Keratinocyte (primary cell): ENCODE results near the gene ATP13A3. TPM values are rescaled to one million over a fixed set of nuclear protein-coding genes. Genes with fewer than 3 reads are reported as not detected.

Experiments
- DNase-seq: peaks from one replicate; pipeline ENCODE4 v3.0.0-alpha.2; 2011; ENCODE audit warnings: low read depth, missing footprints, low spot score
- FAIRE-seq: peaks from 2 replicates; lab custom pipeline; 2011; peaks lifted over from hg19 to GRCh38; lab: Jason Lieb, UNC
- H2AFZ ChIP-seq: 2 replicates; pipeline ENCODE4 v1.6.0; 2012; ENCODE audit warnings: low read length, control low read depth, inconsistent platforms; ENCODE audit not compliant: control insufficient read depth
- H3K27ac ChIP-seq: 2 replicates; pipeline ENCODE4 v1.5.1; 2011; ENCODE audit warnings: low read length; ENCODE audit not compliant: control insufficient read depth, insufficient read depth
- H3K27me3 ChIP-seq: 3 replicates; pipeline ENCODE4 v1.6.0; 2011; ENCODE audit warnings: low read length; ENCODE audit not compliant: control insufficient read depth, insufficient read depth; ENCODE audit errors: extremely low read depth
- H3K36me3 ChIP-seq, 2 experiments: 2 replicates in 1 of 2; 3 replicates in 1 of 2; pipeline ENCODE4 v1.5.1; 2011; ENCODE audit warnings: low read length in 2 of 2, mild to moderate bottlenecking in 1 of 2; ENCODE audit not compliant: control insufficient read depth in 2 of 2, insufficient read depth in 2 of 2; ENCODE audit errors: extremely low read depth in 1 of 2
- H3K4me1 ChIP-seq: 3 replicates; pipeline ENCODE4 v1.5.1; 2011; ENCODE audit warnings: low read length; ENCODE audit not compliant: control insufficient read depth, insufficient read depth; ENCODE audit errors: extremely low read depth
- H3K4me2 ChIP-seq: 3 replicates; pipeline ENCODE4 v1.6.0; 2011; ENCODE audit warnings: low read depth, low read length; ENCODE audit not compliant: control insufficient read depth, insufficient read depth; ENCODE audit errors: extremely low read depth
- H3K4me3 ChIP-seq, 3 experiments: fragments of 200-600 bp in 1 of 3; sonication (generic) in 1 of 3; 2 replicates in 2 of 3; 3 replicates in 1 of 3; pipeline ENCODE4 v1.5.1; 2011 to 2016; ENCODE audit warnings: low read length in 3 of 3, mild to moderate bottlenecking in 3 of 3, control low read depth in 2 of 3, inconsistent platforms in 1 of 3, low read depth in 1 of 3, mixed read lengths in 1 of 3, mixed run types in 1 of 3, moderate library complexity in 1 of 3; ENCODE audit not compliant: control insufficient read depth in 2 of 3, insufficient read depth in 2 of 3; ENCODE audit errors: extremely low read depth in 1 of 3
- H3K79me2 ChIP-seq: 2 replicates; pipeline ENCODE4 v1.6.0; 2012; ENCODE audit warnings: low read length; ENCODE audit not compliant: control insufficient read depth, insufficient read depth
- H3K9ac ChIP-seq: 3 replicates; pipeline ENCODE4 v1.6.0; 2011; ENCODE audit warnings: low read length; ENCODE audit not compliant: control insufficient read depth, insufficient read depth; ENCODE audit errors: extremely low read depth
- H3K9me1 ChIP-seq: 3 replicates; pipeline ENCODE4 v1.6.0; 2011; ENCODE audit warnings: low read length; ENCODE audit not compliant: control insufficient read depth, insufficient read depth; ENCODE audit errors: extremely low read depth
- H3K9me3 ChIP-seq: 2 replicates; pipeline ENCODE4 v1.5.1; 2012; ENCODE audit warnings: low read depth, low read length; ENCODE audit not compliant: control insufficient read depth
- H4K20me1 ChIP-seq: 3 replicates; pipeline ENCODE4 v1.6.0; 2011; ENCODE audit warnings: low read length; ENCODE audit not compliant: control insufficient read depth, insufficient read depth; ENCODE audit errors: extremely low read depth
- EZH2 ChIP-seq: IDR thresholded peaks from one replicate; pipeline ENCODE4 v1.6.1; 2012; ENCODE audit warnings: inconsistent platforms, mild to moderate bottlenecking, low read length, moderate library complexity
- dilution Hi-C: fragments of 300-500 bp; cut with MboI; formaldehyde crosslinking; loops from one replicate; pipeline ENCODE4 v1.7.0; 2020; ENCODE audit warnings: low sequenced_read_pairs; ENCODE audit not compliant: extremely low pct_ligation_motif_present
- polyA plus RNA-seq, 5 experiments: library from polyadenylated mRNA; depleted of rRNA in 3 of 5; stranded (reverse) in 3 of 5; stranded (forward) in 1 of 5; unstranded in 1 of 5; fragments of >200 nt; gene quantifications; 1 replicate in 1 of 5; 2 replicates in 3 of 5; 3 replicates in 1 of 5; pipeline versions ENCODE4 v1.2.1 to v1.2.3, GENCODE V29; 2011 to 2012; ENCODE audit warnings: missing spikeins in 2 of 5, low read depth in 1 of 5, low replicate concordance in 1 of 5
- TF ChIP-seq, protein P1 (sequence below), 3 experiments: IDR thresholded peaks in 1 of 3; conservative IDR thresholded peaks in 1 of 3; optimal IDR thresholded peaks in 1 of 3; 2 replicates in 2 of 3; 3 replicates in 1 of 3; pipeline versions ENCODE3 to v1.5.1; 2011; ENCODE audit warnings: low read length in 3 of 3, mild to moderate bottlenecking in 3 of 3, moderate library complexity in 2 of 3, control low read depth in 1 of 3, inconsistent platforms in 1 of 3; ENCODE audit not compliant: insufficient read depth in 2 of 3; ENCODE audit errors: extremely low read depth in 1 of 3

Gene ATP13A3
- polyA plus RNA-seq, 1 donor (not counting 4 experiments of a cell fraction or from before 2014, with no cell fraction given), result 103 TPM

GRCh38 chr3:194397757-194398312 lies 89.0 kb downstream of the ATP13A3 start:
- dilution Hi-C loops, result no loop called here
- Histone ChIP-seq H3K27ac (no peak overlapping the region), H2AFZ (no peak overlapping the region), H3K27me3 (peaks cover 24% of the 10 kb centered on the region), H3K4me3 (peak overlapping the region in 1 of 3 experiments; percentile 43), H3K79me2 (no peaks in the 10 kb centered on the region), H3K9ac (no peak overlapping the region), H3K9me3 (no peaks in the 10 kb centered on the region), H3K9me1 (no peaks in the 10 kb centered on the region), H3K4me2 (peak overlapping the region; percentile 65), H3K4me1 (peaks cover 13% of the 10 kb centered on the region), H3K36me3 (no peaks in the 10 kb centered on the region), H4K20me1 (no peaks in the 10 kb centered on the region)
- DNase-seq, result no peak
- FAIRE-seq, result no peak
- TF ChIP-seq, protein P1, sequence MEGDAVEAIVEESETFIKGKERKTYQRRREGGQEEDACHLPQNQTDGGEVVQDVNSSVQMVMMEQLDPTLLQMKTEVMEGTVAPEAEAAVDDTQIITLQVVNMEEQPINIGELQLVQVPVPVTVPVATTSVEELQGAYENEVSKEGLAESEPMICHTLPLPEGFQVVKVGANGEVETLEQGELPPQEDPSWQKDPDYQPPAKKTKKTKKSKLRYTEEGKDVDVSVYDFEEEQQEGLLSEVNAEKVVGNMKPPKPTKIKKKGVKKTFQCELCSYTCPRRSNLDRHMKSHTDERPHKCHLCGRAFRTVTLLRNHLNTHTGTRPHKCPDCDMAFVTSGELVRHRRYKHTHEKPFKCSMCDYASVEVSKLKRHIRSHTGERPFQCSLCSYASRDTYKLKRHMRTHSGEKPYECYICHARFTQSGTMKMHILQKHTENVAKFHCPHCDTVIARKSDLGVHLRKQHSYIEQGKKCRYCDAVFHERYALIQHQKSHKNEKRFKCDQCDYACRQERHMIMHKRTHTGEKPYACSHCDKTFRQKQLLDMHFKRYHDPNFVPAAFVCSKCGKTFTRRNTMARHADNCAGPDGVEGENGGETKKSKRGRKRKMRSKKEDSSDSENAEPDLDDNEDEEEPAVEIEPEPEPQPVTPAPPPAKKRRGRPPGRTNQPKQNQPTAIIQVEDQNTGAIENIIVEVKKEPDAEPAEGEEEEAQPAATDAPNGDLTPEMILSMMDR (optimal IDR thresholded peaks at IDR 0.05 in 1 of 3, IDR thresholded peaks at IDR 0.05 in 1 of 3, conservative IDR thresholded peaks at IDR 0.05 in 1 of 3; ENCODE audit: extremely low read depth in 1 of 3, insufficient read depth in 2 of 3, low read length in 3 of 3), result no peak
- no peak for TF ChIP-seq EZH2

DNA sequence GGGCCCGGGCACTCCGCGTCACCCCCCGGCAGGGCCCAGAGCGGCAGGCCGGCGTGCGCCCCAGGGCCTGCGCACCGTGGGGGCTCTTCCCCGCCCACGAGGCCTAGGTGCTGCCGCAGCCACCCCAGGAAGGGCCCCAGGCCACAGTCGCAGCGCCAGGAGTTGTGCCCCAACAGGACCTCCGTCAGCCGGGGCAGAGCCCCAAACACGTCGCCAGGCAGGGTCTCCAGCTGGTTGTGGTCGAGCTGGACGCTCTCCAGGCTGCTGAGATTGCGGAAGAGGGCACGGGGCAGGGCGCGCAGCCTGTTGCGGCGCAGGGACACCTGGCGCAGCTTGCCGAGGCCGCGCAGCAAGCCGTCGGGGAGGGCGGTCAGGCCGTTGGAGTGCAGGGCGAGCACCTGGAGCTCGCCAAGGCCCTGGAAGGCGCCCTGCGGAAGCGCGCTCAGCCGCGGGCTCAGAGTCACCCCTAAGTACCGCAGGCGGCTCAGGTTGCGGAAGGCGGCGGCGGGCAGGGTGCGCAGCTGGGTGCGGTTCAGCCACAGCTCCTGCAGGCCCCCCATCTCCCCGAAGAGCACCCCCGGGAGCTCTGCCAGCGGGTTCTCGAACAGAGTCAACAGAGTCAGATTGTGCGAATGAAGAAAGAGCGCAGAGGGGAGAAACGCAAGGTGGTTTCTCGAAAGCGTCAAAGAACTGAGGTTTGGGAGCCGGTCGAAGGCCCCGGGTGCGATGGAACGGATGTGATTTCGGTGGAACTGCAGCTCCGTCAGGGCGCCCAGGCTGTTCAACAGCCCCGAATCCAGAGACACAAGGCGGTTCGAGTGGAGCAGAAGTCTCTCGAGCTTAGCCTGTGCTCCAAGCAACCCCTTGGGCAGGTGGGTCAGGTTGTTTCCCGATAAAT lies 89.7 kb downstream of the ATP13A3 start:
- dilution Hi-C loops, result no loop called here

More for the DNA sequence above, 89.7 kb downstream of the ATP13A3 start:
- Histone ChIP-seq H3K79me2 (no peaks in the 10 kb centered on the region), H3K4me3 (peak overlapping the region in 1 of 3 experiments; percentile 43), H3K27ac (no peak overlapping the region), H3K9me1 (no peaks in the 10 kb centered on the region), H3K36me3 (no peaks in the 10 kb centered on the region), H3K9ac (no peak overlapping the region), H3K4me1 (peaks cover 13% of the 10 kb centered on the region), H3K4me2 (peak overlapping the region; percentile 65), H2AFZ (peak overlapping the region; percentile 27), H3K9me3 (no peaks in the 10 kb centered on the region), H3K27me3 (peaks cover 24% of the 10 kb centered on the region), H4K20me1 (no peaks in the 10 kb centered on the region)
- DNase-seq, result no peak
- FAIRE-seq, result no peak
- TF ChIP-seq, protein P1 (optimal IDR thresholded peaks at IDR 0.05 in 1 of 3, IDR thresholded peaks at IDR 0.05 in 1 of 3, conservative IDR thresholded peaks at IDR 0.05 in 1 of 3; ENCODE audit: extremely low read depth in 1 of 3, insufficient read depth in 2 of 3, low read length in 3 of 3), result no peak
- no peak for TF ChIP-seq EZH2
